Adipocyte (in vitro differentiated cells): ENCODE results near the gene GPR22.

Experiments
- DNase-seq: peaks from one replicate; pipeline ENCODE4 v3.0.0-alpha.2; 2015; ENCODE audit warnings: low read depth
- H3K27me3 ChIP-seq: replicated peaks from 2 replicates; pipeline ENCODE4 v1.7.0; 2013; ENCODE audit warnings: mild to moderate bottlenecking, low read length, moderate library complexity; ENCODE audit not compliant: control insufficient read depth, insufficient read depth
- H3K36me3 ChIP-seq: 2 replicates; pipeline ENCODE4 v1.7.0; 2013; ENCODE audit warnings: low read length, mild to moderate bottlenecking, moderate library complexity; ENCODE audit not compliant: control insufficient read depth, insufficient read depth, severe bottlenecking
- H3K4me1 ChIP-seq: 2 replicates; pipeline ENCODE4 v1.7.0; 2013; ENCODE audit warnings: mild to moderate bottlenecking, low read length, moderate library complexity; ENCODE audit not compliant: control insufficient read depth, insufficient read depth
- H3K4me3 ChIP-seq: 2 replicates; pipeline ENCODE4 v1.7.0; 2013; ENCODE audit warnings: mild to moderate bottlenecking, low read length, moderate library complexity
- H3K9ac ChIP-seq: 2 replicates; pipeline ENCODE4 v1.7.0; 2013; ENCODE audit warnings: mild to moderate bottlenecking, low read length, moderate library complexity
- H3K9me3 ChIP-seq: 2 replicates; pipeline ENCODE4 v1.7.0; 2013; ENCODE audit warnings: mild to moderate bottlenecking, low read length, moderate library complexity; ENCODE audit not compliant: control insufficient read depth

Gene GPR22

GRCh38 chr7:107469929-107470328 lies at the start of gene GPR22:
Gene GPR22, plus strand, starts transcription at chr7:107470057. Its CDS starts 4,004 bp downstream, at chr7:107474061.
- no peak within 1 kb of the TSS for H3K4me3 ChIP-seq
- no peaks in the 10 kb centered on the region for H3K4me1 ChIP-seq

GRCh38 chr7:107427462-107427861 lies 42.4 kb upstream of the GPR22 start:
- H3K36me3 ChIP-seq, result peaks cover 4% of the 10 kb centered on the region
- no peak for DNase-seq
- no peaks in the 10 kb centered on the region for H3K9me3 ChIP-seq
- H3K4me1 ChIP-seq, result no peaks in the 10 kb centered on the region
- H3K4me3 ChIP-seq, result no peak overlapping the region
- H3K27me3 ChIP-seq, result no peaks in the 10 kb centered on the region
- H3K9ac ChIP-seq, result no peak overlapping the region

More at GRCh38 chr7:107469929-107470328, at the start of gene GPR22:
- DNase-seq, result no peak
- Histone ChIP-seq H3K9me3 (no peaks in the 10 kb centered on the region), H3K36me3 (no peaks in the 10 kb centered on the region), H3K27me3 (no peaks in the 10 kb centered on the region), H3K9ac (no peak within 1 kb of the TSS)

- Histone ChIP-seq H3K27me3 (no peaks in the 10 kb centered on the region), H3K4me3 (no peak overlapping the region), H3K9ac (no peak overlapping the region), H3K4me1 (no peaks in the 10 kb centered on the region), H3K36me3 (peaks cover 4% of the 10 kb centered on the region), H3K9me3 (no peaks in the 10 kb centered on the region)
- DNase-seq, result no peak
These were observed 41.2 kb upstream of the GPR22 start for GRCh38 chr7:107428642-107429041.

GRCh38 chr7:107430057-107430456 lies 39.8 kb upstream of the GPR22 start:
- Histone ChIP-seq H3K36me3 (peaks cover 4% of the 10 kb centered on the region), H3K4me3 (no peak overlapping the region), H3K9ac (no peak overlapping the region), H3K27me3 (no peaks in the 10 kb centered on the region), H3K9me3 (no peaks in the 10 kb centered on the region), H3K4me1 (no peaks in the 10 kb centered on the region)
- DNase-seq, result no peak

- no peaks in the 10 kb centered on the region for H3K9me3 ChIP-seq
- DNase-seq, result peak; percentile 20
- no peaks in the 10 kb centered on the region for H3K36me3 ChIP-seq
- H3K27me3 ChIP-seq, result no peaks in the 10 kb centered on the region
- H3K4me1 ChIP-seq, result no peaks in the 10 kb centered on the region
- no peak overlapping the region for H3K9ac ChIP-seq
- no peak overlapping the region for H3K4me3 ChIP-seq
These were observed 37.6 kb upstream of the GPR22 start for GRCh38 chr7:107432261-107432660.

GRCh38 chr7:107435749-107436148 lies 34.1 kb upstream of the GPR22 start:
- Histone ChIP-seq H3K4me3 (no peak overlapping the region), H3K36me3 (no peaks in the 10 kb centered on the region), H3K9ac (no peak overlapping the region), H3K4me1 (peaks cover 12% of the 10 kb centered on the region), H3K27me3 (no peaks in the 10 kb centered on the region), H3K9me3 (no peaks in the 10 kb centered on the region)
- DNase-seq, result no peak

- no peak overlapping the region for H3K9ac ChIP-seq
- no peaks in the 10 kb centered on the region for H3K27me3 ChIP-seq
- no peak overlapping the region for H3K4me3 ChIP-seq
- peaks cover 18% of the 10 kb centered on the region for H3K4me1 ChIP-seq
- H3K9me3 ChIP-seq, result no peaks in the 10 kb centered on the region
- no peaks in the 10 kb centered on the region for H3K36me3 ChIP-seq
- DNase-seq, result no peak
These were observed 30.8 kb upstream of the GPR22 start for GRCh38 chr7:107439025-107439424.

- peaks cover 21% of the 10 kb centered on the region for H3K4me1 ChIP-seq
- H3K36me3 ChIP-seq, result no peaks in the 10 kb centered on the region
- no peak for DNase-seq
- H3K9ac ChIP-seq, result no peak overlapping the region
- H3K9me3 ChIP-seq, result no peaks in the 10 kb centered on the region
- no peaks in the 10 kb centered on the region for H3K27me3 ChIP-seq
- H3K4me3 ChIP-seq, result peak overlapping the region; percentile 17
These were observed 28.1 kb upstream of the GPR22 start for GRCh38 chr7:107441581-107442422.

- H3K36me3 ChIP-seq, result no peaks in the 10 kb centered on the region
- H3K27me3 ChIP-seq, result no peaks in the 10 kb centered on the region
- no peak for DNase-seq
- peaks cover 22% of the 10 kb centered on the region for H3K4me1 ChIP-seq
- H3K9ac ChIP-seq, result no peak overlapping the region
- no peak overlapping the region for H3K4me3 ChIP-seq
- H3K9me3 ChIP-seq, result no peaks in the 10 kb centered on the region
These were observed 27.2 kb upstream of the GPR22 start for GRCh38 chr7:107442678-107443077.

- no peak overlapping the region for H3K9ac ChIP-seq
- H3K4me3 ChIP-seq, result no peak overlapping the region
- no peaks in the 10 kb centered on the region for H3K27me3 ChIP-seq
- no peaks in the 10 kb centered on the region for H3K9me3 ChIP-seq
- no peaks in the 10 kb centered on the region for H3K36me3 ChIP-seq
- no peak for DNase-seq
- H3K4me1 ChIP-seq, result peaks cover 7% of the 10 kb centered on the region
These were observed 23.3 kb upstream of the GPR22 start for GRCh38 chr7:107446531-107446930.

GRCh38 chr7:107446988-107447387 lies 22.9 kb upstream of the GPR22 start:
- no peaks in the 10 kb centered on the region for H3K27me3 ChIP-seq
- H3K9me3 ChIP-seq, result no peaks in the 10 kb centered on the region
- H3K4me1 ChIP-seq, result peaks cover 4% of the 10 kb centered on the region
- H3K4me3 ChIP-seq, result no peak overlapping the region
- no peaks in the 10 kb centered on the region for H3K36me3 ChIP-seq
- no peak overlapping the region for H3K9ac ChIP-seq
- no peak for DNase-seq

- Histone ChIP-seq H3K36me3 (no peaks in the 10 kb centered on the region), H3K9me3 (no peaks in the 10 kb centered on the region), H3K9ac (no peak overlapping the region), H3K27me3 (no peaks in the 10 kb centered on the region), H3K4me1 (peaks cover 4% of the 10 kb centered on the region), H3K4me3 (no peak overlapping the region)
- DNase-seq, result peak; percentile 32
These were observed 18.9 kb upstream of the GPR22 start for GRCh38 chr7:107450970-107451369.
